Suppressor macrophage treated with lipopolysaccharide for 4 hours (primary cell): Measurements from ENCODE around the gene UBE2L5.

Experiments used
- DNase-seq: peaks from one replicate; pipeline ENCODE4 v3.0.0-alpha.2; 2020

UBE2L5 gene

GRCh38 chr13:30422054-30422839, at the start of gene UBE2L5:
Gene UBE2L5, plus strand, starts transcription at chr13:30422493. Its CDS starts 5,498 bp downstream, at chr13:30427991.
- DNase-seq, result peak; percentile 83

GRCh38 chr13:30373727-30374126, 48.6 kb upstream of the UBE2L5 start:
- peak; percentile 63 for DNase-seq

- DNase-seq, result no peak
Measured at GRCh38 chr13:30375265-30375835, 46.9 kb upstream of the UBE2L5 start.

GRCh38 chr13:30376426-30377311, 45.6 kb upstream of the UBE2L5 start:
- DNase-seq, result no peak

- no peak for DNase-seq
Measured at GRCh38 chr13:30377312-30377685, 45.0 kb upstream of the UBE2L5 start.

GRCh38 chr13:30378191-30378590, 44.1 kb upstream of the UBE2L5 start:
- no peak for DNase-seq

GRCh38 chr13:30381049-30381448, 41.2 kb upstream of the UBE2L5 start:
- no peak for DNase-seq

- DNase-seq, result no peak
Measured at GRCh38 chr13:30382836-30383525, 39.3 kb upstream of the UBE2L5 start.

GRCh38 chr13:30388406-30389283, 33.6 kb upstream of the UBE2L5 start:
- peak; percentile 34 for DNase-seq

- no peak for DNase-seq
Measured at GRCh38 chr13:30391956-30392680, 30.2 kb upstream of the UBE2L5 start.

GRCh38 chr13:30392681-30393045, 29.6 kb upstream of the UBE2L5 start:
- no peak for DNase-seq

- peak; percentile 43 for DNase-seq
Measured at GRCh38 chr13:30394751-30395191, 27.5 kb upstream of the UBE2L5 start.

- peak; percentile 90 for DNase-seq
Measured at GRCh38 chr13:30395192-30396158, 26.8 kb upstream of the UBE2L5 start.

- no peak for DNase-seq
Measured at GRCh38 chr13:30396434-30397075, 25.7 kb upstream of the UBE2L5 start.

GRCh38 chr13:30398601-30399072, 23.7 kb upstream of the UBE2L5 start:
- no peak for DNase-seq

- no peak for DNase-seq
Measured at GRCh38 chr13:30400376-30400775, 21.9 kb upstream of the UBE2L5 start.

- no peak for DNase-seq
Measured at GRCh38 chr13:30401347-30401746, 20.9 kb upstream of the UBE2L5 start.

- DNase-seq, result no peak
Measured at GRCh38 chr13:30403456-30403855, 18.8 kb upstream of the UBE2L5 start.

GRCh38 chr13:30404207-30404606, 18.1 kb upstream of the UBE2L5 start:
- no peak for DNase-seq
